Activated naive CD8-positive, alpha-beta T cell treated with anti-CD3 and anti-CD28 coated beads, Interleukin-2, amount 50 U/mL, for 16 hours (primary cell): Measurements from ENCODE around the gene KCNE4.

Source experiments
- DNase-seq: peaks from one replicate; pipeline ENCODE4 v3.0.0-alpha.2; 2020; ENCODE audit warnings: low read depth, low spot score

Gene KCNE4

GRCh38 chr2:223041527-223042109 lies 10.4 kb upstream of the KCNE4 start:
- DNase-seq = no peak

GRCh38 chr2:223042284-223042683 lies 9.7 kb upstream of the KCNE4 start:
- DNase-seq = no peak

- no peak for DNase-seq
Observed at GRCh38 chr2:223042704-223043118, 9.3 kb upstream of the KCNE4 start.

- DNase-seq = no peak
Observed at GRCh38 chr2:223043164-223043941, 8.6 kb upstream of the KCNE4 start.

GRCh38 chr2:223044092-223044836 lies 7.7 kb upstream of the KCNE4 start:
- DNase-seq = no peak

GRCh38 chr2:223044916-223045700 lies 6.9 kb upstream of the KCNE4 start:
- DNase-seq = no peak

- no peak for DNase-seq
Observed at GRCh38 chr2:223046470-223047040, 5.4 kb upstream of the KCNE4 start.

- DNase-seq = no peak
Observed at GRCh38 chr2:223047260-223047761, 4.7 kb upstream of the KCNE4 start.

- DNase-seq = no peak
Observed at GRCh38 chr2:223048519-223048918, 3.5 kb upstream of the KCNE4 start.

GRCh38 chr2:223049356-223049755 lies 2.6 kb upstream of the KCNE4 start:
- no peak for DNase-seq

- DNase-seq = no peak
Observed at GRCh38 chr2:223050188-223050587, 1.8 kb upstream of the KCNE4 start.

GRCh38 chr2:223050900-223051504 lies 988 bp upstream of the KCNE4 start:
- DNase-seq = no peak

GRCh38 chr2:223052548-223053483 lies 826 bp downstream of the KCNE4 start:
- no peak for DNase-seq

GRCh38 chr2:223053484-223054192 lies 1.6 kb downstream of the KCNE4 start:
- no peak for DNase-seq

GRCh38 chr2:223054193-223054781 lies 2.3 kb downstream of the KCNE4 start:
- no peak for DNase-seq

- no peak for DNase-seq
Observed at GRCh38 chr2:223055140-223055539, 3.1 kb downstream of the KCNE4 start.

- no peak for DNase-seq
Observed at GRCh38 chr2:223055836-223056235, 3.8 kb downstream of the KCNE4 start.

GRCh38 chr2:223056701-223057418 lies 4.9 kb downstream of the KCNE4 start:
- no peak for DNase-seq
